Measurements from ENCODE around the gene GOSR2. TPM values are rescaled to one million over a fixed set of nuclear protein-coding genes. Genes with fewer than 3 reads are reported as not detected.
A peak's percentile ranks its signal among the peaks of the same experiment; 100 is the strongest.
"Not testable (repeated sequence)": the region's sequence is repeated elsewhere in the genome, so short reads cannot be mapped to it uniquely, and the experiment has no call there.

The GOSR2 gene
- total and polyA plus RNA-seq, 12 donors, result 14.4 to 69.2 (median 43.3) TPM

DNA sequence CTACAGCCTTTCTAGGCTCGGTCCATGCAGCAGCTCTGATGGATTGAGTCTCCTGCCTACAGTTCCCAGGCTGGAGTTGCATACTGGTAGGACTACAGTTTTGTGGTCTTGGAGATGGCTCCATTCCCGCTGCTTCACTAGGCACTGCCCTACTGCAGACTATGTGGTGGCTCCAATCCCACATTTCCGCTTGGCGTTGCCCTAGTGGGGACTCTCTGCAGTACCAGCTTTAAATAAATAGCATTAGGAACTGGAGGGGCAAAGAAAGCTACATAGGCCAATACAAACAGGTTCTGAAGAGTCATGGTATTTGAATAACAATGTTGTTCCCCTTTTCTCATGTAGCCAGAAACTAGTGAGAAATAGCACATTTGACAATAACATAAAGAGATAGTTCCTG is 5.4 kb upstream of the GOSR2 start:
- TF ChIP-seq POLR2A (IDR thresholded peaks at IDR 0.05), result no peak
- TF ChIP-seq, protein P1, sequence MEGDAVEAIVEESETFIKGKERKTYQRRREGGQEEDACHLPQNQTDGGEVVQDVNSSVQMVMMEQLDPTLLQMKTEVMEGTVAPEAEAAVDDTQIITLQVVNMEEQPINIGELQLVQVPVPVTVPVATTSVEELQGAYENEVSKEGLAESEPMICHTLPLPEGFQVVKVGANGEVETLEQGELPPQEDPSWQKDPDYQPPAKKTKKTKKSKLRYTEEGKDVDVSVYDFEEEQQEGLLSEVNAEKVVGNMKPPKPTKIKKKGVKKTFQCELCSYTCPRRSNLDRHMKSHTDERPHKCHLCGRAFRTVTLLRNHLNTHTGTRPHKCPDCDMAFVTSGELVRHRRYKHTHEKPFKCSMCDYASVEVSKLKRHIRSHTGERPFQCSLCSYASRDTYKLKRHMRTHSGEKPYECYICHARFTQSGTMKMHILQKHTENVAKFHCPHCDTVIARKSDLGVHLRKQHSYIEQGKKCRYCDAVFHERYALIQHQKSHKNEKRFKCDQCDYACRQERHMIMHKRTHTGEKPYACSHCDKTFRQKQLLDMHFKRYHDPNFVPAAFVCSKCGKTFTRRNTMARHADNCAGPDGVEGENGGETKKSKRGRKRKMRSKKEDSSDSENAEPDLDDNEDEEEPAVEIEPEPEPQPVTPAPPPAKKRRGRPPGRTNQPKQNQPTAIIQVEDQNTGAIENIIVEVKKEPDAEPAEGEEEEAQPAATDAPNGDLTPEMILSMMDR (IDR thresholded peaks at IDR 0.05), result no peak
- no peak overlapping the region for H3K4me3 ChIP-seq
- no peak overlapping the region for H3K27ac ChIP-seq
- no peaks in the 10 kb centered on the region for H3K27me3 ChIP-seq
- H3K9me3 ChIP-seq (replicated peaks in 1 of 3), result no peaks in the 10 kb centered on the region
- WGBS, 4 donors, result 66 to 95% (median 76%) methylated on average over 4 of the region's 4 CpGs
- H3K4me1 ChIP-seq (replicated peaks in 1 of 2), result no peaks in the 10 kb centered on the region
- intact Hi-C loops (cut with DNase I), result no loop called here
- no peak for DNase-seq
- no peaks in the 10 kb centered on the region for H3K36me3 ChIP-seq (replicated peaks in 1 of 2)

DNA sequence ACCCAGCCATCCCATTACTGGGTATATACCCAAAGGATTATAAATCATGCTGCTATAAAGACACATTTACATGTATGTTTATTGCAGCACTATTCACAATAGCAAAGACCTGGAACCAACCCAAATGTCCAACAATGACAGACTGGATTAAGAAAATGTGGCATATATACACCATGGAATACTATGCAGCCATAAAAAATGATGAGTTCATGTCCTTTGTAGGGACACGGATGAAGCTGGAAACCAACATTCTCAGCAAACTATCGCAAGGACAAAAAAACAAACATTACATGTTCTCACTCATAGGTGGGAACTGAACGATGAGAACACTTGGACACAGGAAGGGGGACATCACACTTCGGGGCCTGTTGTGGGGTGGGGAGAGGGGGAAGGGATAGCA is 998 bp upstream of the GOSR2 start:
- DNase-seq; H3K9me3 ChIP-seq (replicated peaks in 1 of 3); H3K27ac ChIP-seq; intact Hi-C loops (cut with DNase I); H3K27me3 ChIP-seq; H3K36me3 ChIP-seq (replicated peaks in 1 of 2): not testable (repeated sequence)
- 65 to 82% (median 77%) methylated on average over 4 of the region's 4 CpGs for WGBS, 4 donors
- H3K4me1 ChIP-seq (replicated peaks in 1 of 2), result peaks cover 14 to 29% of the 10 kb centered on the region in 2 donors
- peak overlapping the region in 1 of 4 donors; percentile 70 for H3K4me3 ChIP-seq

GRCh38 chr17:46922487-46922803 is 515 bp upstream of the GOSR2 start:
- no peaks in the 10 kb centered on the region for H3K9me3 ChIP-seq (replicated peaks in 1 of 3)
- intact Hi-C loops (cut with DNase I), result no loop called here
- peak overlapping the region; percentile 79 to 97 (median 92) for H3K27ac ChIP-seq
- 0 to 2% (median 1%) methylated on average over 6 of the region's 6 CpGs for WGBS, 4 donors
- H3K27me3 ChIP-seq, result no peaks in the 10 kb centered on the region
- peaks cover 14 to 32% of the 10 kb centered on the region in 2 donors for H3K4me1 ChIP-seq (replicated peaks in 1 of 2)
- no peaks in the 10 kb centered on the region for H3K36me3 ChIP-seq (replicated peaks in 1 of 2)
- DNase-seq, result no peak
- H3K4me3 ChIP-seq, result peak overlapping the region in 3 of 4 donors; percentile 51 to 79 (median 70)
- TF ChIP-seq, protein P1 (IDR thresholded peaks at IDR 0.05), result no peak
- TF ChIP-seq POLR2A (IDR thresholded peaks at IDR 0.05), result no peak

DNA sequence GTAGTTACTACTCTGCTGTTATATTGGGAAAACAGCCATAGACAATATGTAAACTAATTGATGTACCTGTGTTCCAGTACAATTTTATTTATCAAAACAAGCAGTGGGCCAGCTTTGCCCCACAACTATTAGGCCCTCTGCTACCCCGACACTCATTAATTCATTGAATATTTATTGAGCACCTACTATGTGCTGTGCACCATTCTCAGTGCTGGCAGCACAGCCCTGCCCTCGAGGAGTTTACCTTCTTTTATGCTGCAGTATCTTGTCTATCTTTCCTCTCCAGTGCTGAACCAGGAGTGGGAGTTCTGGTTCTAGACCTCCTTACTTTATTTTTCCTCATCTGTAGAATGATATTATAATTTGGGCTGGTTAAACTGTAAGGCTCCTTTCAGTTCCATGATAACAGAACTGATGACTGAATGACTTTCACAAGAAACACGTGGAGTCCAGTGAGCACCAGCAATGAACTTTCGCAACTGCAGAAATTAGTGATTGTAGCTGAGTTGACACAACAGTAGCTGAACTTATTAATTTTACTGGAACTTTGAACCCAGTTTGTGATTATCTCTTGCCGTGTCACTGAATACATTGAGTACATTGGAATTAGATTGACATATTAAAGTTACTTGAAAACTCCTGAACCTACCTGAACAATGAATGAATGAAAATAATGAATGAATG is 2.4 kb downstream of the GOSR2 start:
- no peaks in the 10 kb centered on the region for H3K9me3 ChIP-seq (replicated peaks in 1 of 3)
- DNase-seq, result no peak
- intact Hi-C loops (cut with DNase I), result no loop called here
- H3K36me3 ChIP-seq (replicated peaks in 1 of 2), result peaks cover 0 to 9% of the 10 kb centered on the region in 2 donors
- H3K4me3 ChIP-seq, result no peak overlapping the region
- TF ChIP-seq POLR2A (IDR thresholded peaks at IDR 0.05), result no peak
- TF ChIP-seq, protein P1 (IDR thresholded peaks at IDR 0.05), result no peak
- WGBS, 4 donors, result 77 to 79% (median 78%) methylated on average over 5 of the region's 5 CpGs
- peaks cover 14 to 51% of the 10 kb centered on the region in 2 donors for H3K4me1 ChIP-seq (replicated peaks in 1 of 2)
- H3K27me3 ChIP-seq, result no peaks in the 10 kb centered on the region
- no peak overlapping the region for H3K27ac ChIP-seq
